ENCODE measurements around the gene LYPD6B. TPM values are rescaled to one million over a fixed set of nuclear protein-coding genes. Genes with fewer than 3 reads are reported as not detected.

The LYPD6B gene
- total RNA-seq, 2 donors from 2014 or later: not detected

DNA sequence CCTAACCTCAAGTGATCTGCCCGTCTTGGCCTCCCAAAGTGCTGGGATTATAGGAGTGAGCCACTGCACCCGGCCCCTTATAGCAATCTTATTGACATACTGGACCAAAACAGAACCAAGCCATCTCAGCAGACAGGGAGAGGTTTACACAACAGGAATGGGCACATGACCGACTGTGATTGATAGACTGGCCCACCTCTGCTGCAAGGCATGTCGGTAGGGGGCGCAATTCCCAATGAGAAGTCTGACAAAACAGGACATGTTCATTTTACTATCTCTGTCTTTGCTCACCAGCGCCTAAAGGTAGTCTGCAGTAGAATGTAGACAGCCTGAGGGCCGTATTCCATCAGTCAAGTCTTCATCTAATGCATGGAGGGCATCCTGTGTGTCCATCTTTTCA lies 2.0 kb downstream of the LYPD6B start:
- DNase-seq (ENCODE audit: low spot score) (no peak), ATAC-seq (no peak)
- no peak overlapping the region for H3K4me3 Mint-ChIP-seq
- H3K27ac Mint-ChIP-seq: no peak overlapping the region
- H3K36me3 Mint-ChIP-seq: no peaks in the 10 kb centered on the region
- no peaks in the 10 kb centered on the region for H3K9me3 Mint-ChIP-seq
- H3K4me1 Mint-ChIP-seq (ENCODE audit: low read depth in 2 of 2): no peaks in the 10 kb centered on the region
- peaks cover 7 to 29% of the 10 kb centered on the region in 2 donors for H3K27me3 Mint-ChIP-seq

DNA sequence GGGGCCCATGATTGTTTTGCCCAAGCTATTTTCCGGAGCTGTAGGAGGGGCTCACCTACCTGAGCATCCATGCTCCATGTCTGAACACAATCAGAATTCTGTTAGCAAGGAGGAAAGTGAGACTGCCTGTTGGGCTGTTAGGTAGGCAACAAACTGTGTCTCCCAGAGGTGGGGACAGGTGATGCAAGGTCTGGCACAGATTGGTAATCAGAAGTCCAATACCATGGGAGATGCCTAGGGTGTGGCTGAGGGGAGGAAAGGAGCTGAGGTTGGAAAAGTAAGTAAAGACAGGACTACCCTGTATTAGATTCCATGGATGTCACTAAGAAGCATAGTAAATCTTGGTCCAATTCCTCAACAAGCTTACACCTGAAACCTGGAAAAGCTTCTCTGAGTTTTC lies 3.0 kb downstream of the LYPD6B start:
- peaks cover 8% of the 10 kb centered on the region for H3K36me3 Mint-ChIP-seq
- H3K4me1 Mint-ChIP-seq (ENCODE audit: low read depth in 2 of 2): no peaks in the 10 kb centered on the region
- DNase-seq (ENCODE audit: low spot score): no peak
- H3K9me3 Mint-ChIP-seq: no peaks in the 10 kb centered on the region
- no peak overlapping the region for H3K27ac Mint-ChIP-seq
- H3K4me3 Mint-ChIP-seq: no peak overlapping the region
- ATAC-seq: no peak
- H3K27me3 Mint-ChIP-seq: peaks cover 7 to 27% of the 10 kb centered on the region in 2 donors

DNA sequence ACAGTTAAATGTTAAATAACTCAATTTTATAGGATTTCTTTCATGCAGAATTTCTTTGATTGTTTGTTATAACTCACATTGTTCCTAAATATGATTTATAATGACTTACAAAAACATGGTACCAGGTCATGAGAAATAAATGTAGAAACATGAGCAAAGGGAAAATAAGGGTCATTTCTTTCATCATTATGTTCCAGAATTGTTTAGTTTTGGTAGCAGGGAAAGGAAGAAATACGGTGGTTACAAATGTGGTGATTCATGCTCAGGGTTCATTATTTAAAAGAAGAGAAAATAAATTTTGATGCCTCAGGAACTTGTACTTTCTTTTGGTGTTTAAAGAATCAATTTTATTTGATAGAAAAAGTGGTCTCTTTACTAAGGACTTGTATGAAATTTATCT lies 4.4 kb downstream of the LYPD6B start:
- H3K27me3 Mint-ChIP-seq: peaks cover 8 to 21% of the 10 kb centered on the region in 2 donors
- H3K36me3 Mint-ChIP-seq: peaks cover 16% of the 10 kb centered on the region
- no peak overlapping the region for H3K27ac Mint-ChIP-seq
- ATAC-seq (no peak), DNase-seq (ENCODE audit: low spot score) (no peak)
- no peaks in the 10 kb centered on the region for H3K4me1 Mint-ChIP-seq (ENCODE audit: low read depth in 2 of 2)
- peaks cover 3% of the 10 kb centered on the region for H3K9me3 Mint-ChIP-seq
- H3K4me3 Mint-ChIP-seq: no peak overlapping the region

DNA sequence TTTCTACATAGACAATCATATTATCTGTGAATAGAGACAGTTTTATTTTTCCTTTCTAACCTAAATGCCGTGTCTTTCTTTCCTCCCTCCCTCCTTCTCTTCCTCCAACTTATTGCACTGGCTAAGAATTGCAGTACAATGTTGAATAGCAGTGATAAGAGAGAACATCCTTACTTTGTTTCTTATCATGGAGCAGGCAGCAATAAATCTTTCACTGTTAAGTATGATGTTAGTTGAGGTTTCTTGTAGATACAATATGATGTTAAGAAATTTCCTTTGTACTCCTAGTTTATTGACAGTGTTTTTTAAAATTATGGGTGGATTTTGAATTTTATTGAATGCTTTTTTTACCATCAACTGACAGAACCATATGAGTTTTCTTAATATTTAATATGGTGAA lies 6.0 kb downstream of the LYPD6B start:
- no peak overlapping the region for H3K27ac Mint-ChIP-seq
- ATAC-seq (no peak), DNase-seq (ENCODE audit: low spot score) (no peak)
- no peaks in the 10 kb centered on the region for H3K4me1 Mint-ChIP-seq (ENCODE audit: low read depth in 2 of 2)
- peaks cover 7% of the 10 kb centered on the region for H3K9me3 Mint-ChIP-seq
- peaks cover 21 to 24% of the 10 kb centered on the region in 2 donors for H3K27me3 Mint-ChIP-seq
- H3K4me3 Mint-ChIP-seq: no peak overlapping the region
- peaks cover 26% of the 10 kb centered on the region for H3K36me3 Mint-ChIP-seq

DNA sequence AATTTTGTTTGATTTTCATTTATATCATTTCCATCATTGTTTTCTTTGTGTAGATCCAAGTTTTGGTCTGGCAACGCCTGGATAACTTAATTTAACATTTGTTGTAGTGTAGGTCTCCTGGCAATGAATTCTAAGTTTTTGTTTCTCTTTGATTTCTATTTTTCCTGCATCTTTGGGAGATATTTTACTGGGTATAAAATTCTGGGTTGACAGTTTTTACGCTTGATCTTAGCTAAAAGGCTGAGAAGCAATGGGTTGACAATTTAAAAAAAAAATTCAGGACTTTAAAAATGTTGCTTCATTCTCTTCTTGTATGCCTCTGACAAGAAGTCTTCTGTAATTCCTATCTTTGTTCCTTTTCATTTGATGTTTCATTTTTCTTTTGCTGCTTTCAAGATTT lies 8.6 kb downstream of the LYPD6B start:
- no peaks in the 10 kb centered on the region for H3K4me1 Mint-ChIP-seq (ENCODE audit: low read depth in 2 of 2)
- peaks cover 26% of the 10 kb centered on the region for H3K36me3 Mint-ChIP-seq

DNA sequence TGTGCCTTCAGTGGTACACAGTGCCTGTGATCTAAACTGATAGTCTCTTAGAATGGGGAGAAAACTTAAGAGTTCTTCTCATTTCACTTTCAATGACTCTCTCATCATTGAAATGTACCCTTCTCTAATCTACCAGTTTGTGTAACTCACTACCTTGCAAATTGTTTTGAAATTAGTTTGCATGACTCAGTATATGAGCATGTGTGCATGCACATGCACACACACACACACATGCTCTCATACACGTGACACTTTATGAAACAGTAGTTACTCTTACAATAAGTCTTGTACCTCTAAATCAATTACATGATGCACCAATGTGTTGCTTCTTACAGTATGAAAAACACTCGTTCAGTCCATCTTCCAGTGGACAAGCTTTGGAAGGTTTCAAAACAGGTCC lies 10.6 kb downstream of the LYPD6B start:
- no peak for ATAC-seq
- H3K27ac Mint-ChIP-seq: no peak overlapping the region
- peaks cover 6 to 30% of the 10 kb centered on the region in 2 donors for H3K27me3 Mint-ChIP-seq
- H3K9me3 Mint-ChIP-seq: peaks cover 7% of the 10 kb centered on the region
- no peaks in the 10 kb centered on the region for H3K4me1 Mint-ChIP-seq (ENCODE audit: low read depth in 2 of 2)
- H3K4me3 Mint-ChIP-seq: no peak overlapping the region
- peaks cover 26% of the 10 kb centered on the region for H3K36me3 Mint-ChIP-seq
- DNase-seq (ENCODE audit: low spot score): no peak

More for the DNA sequence above, 8.6 kb downstream of the LYPD6B start:
- DNase-seq (ENCODE audit: low spot score) (no peak), ATAC-seq (no peak)
- H3K27me3 Mint-ChIP-seq: peaks cover 11 to 30% of the 10 kb centered on the region in 2 donors
- peaks cover 7% of the 10 kb centered on the region for H3K9me3 Mint-ChIP-seq
- no peak overlapping the region for H3K27ac Mint-ChIP-seq
- no peak overlapping the region for H3K4me3 Mint-ChIP-seq

DNA sequence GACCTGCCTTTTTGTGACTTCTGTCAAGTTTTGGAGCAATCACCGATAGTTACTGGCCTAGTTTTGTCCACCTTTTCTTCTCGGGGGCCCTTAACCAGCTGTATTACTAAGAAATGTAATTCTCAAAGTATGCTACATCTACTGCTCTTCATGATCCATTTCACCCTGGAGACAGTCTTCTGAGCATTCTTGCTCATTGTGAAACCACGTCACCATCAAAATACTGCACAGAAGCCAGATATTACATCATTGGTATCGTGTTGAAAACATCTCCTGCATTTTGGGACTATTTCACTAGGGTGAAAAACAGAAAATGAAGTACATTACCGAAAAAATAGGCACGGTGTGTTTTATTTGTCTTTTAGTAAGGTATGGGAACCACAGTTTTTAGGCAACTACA lies 11.7 kb downstream of the LYPD6B start:
- peaks cover 6 to 30% of the 10 kb centered on the region in 2 donors for H3K27me3 Mint-ChIP-seq
- H3K4me3 Mint-ChIP-seq: no peak overlapping the region
- H3K27ac Mint-ChIP-seq: no peak overlapping the region
- no peaks in the 10 kb centered on the region for H3K4me1 Mint-ChIP-seq (ENCODE audit: low read depth in 2 of 2)
- DNase-seq (ENCODE audit: low spot score): no peak
- H3K9me3 Mint-ChIP-seq: peaks cover 7% of the 10 kb centered on the region
- peaks cover 26% of the 10 kb centered on the region for H3K36me3 Mint-ChIP-seq
- no peak for ATAC-seq

DNA sequence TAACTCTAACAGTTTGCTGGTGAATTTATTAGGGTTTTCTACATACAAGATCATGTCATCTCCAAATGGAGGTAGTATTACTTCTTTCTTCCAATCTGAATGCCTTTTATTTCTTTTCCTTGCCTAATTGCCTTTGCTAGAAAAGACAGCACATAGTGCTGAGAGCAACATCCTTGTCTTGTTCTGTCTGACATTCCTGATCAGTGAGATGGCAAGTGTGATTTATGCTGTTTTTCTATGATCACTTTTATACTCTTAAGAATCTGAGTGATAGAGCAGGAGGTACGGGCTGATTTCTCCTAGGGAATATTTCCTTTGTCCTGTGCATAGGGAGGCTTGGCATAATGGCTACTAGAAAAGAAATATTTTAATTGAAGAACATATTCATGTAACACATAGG lies 17.3 kb downstream of the LYPD6B start:
- ATAC-seq (no peak), DNase-seq (ENCODE audit: low spot score) (no peak)

DNA sequence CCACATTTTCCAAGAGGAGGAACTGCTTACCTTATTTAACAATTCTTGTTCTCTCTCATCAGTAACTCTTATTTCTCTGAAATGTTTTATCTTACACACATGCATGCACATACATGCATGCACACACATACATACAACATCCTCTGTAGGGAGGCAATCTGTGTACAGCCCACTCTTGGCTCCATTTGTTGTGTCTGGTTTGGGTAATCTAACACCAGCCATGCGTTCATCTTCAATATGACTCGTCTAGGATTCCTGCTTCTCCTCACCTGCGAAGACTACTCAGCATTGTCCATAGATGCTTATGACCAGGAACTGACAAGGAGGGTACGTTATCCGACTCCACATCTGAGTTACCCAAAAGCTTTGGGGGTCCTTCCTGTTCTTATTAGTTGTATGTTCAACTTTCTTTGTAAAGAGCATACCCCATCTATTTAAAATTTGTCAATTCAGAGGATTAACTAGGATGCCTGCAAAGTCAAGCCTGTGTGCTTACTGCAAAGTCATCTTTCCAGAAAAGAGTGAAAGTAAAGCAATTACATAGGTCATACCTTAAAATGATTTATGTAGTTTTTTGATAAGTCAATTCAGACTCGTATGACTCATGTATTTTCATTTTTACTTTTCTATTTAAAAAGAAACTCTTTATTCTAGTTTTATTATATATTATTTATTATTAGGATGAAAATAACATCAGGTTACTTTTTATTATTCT lies 18.2 kb downstream of the LYPD6B start:
- Mint-ChIP-seq H3K27ac (no peak overlapping the region), H3K4me3 (no peak overlapping the region), H3K27me3 (peaks cover 10 to 11% of the 10 kb centered on the region in 2 donors), H3K9me3 (no peaks in the 10 kb centered on the region), H3K36me3 (no peaks in the 10 kb centered on the region), H3K4me1 (ENCODE audit: low read depth in 2 of 2) (no peaks in the 10 kb centered on the region)
- ATAC-seq (no peak), DNase-seq (ENCODE audit: low spot score) (no peak)

More for the DNA sequence above, 17.3 kb downstream of the LYPD6B start:
- H3K9me3 Mint-ChIP-seq: no peaks in the 10 kb centered on the region
- H3K4me3 Mint-ChIP-seq: no peak overlapping the region
- peaks cover 7 to 11% of the 10 kb centered on the region in 2 donors for H3K27me3 Mint-ChIP-seq
- H3K4me1 Mint-ChIP-seq (ENCODE audit: low read depth in 2 of 2): no peaks in the 10 kb centered on the region
- no peaks in the 10 kb centered on the region for H3K36me3 Mint-ChIP-seq
- no peak overlapping the region for H3K27ac Mint-ChIP-seq

DNA sequence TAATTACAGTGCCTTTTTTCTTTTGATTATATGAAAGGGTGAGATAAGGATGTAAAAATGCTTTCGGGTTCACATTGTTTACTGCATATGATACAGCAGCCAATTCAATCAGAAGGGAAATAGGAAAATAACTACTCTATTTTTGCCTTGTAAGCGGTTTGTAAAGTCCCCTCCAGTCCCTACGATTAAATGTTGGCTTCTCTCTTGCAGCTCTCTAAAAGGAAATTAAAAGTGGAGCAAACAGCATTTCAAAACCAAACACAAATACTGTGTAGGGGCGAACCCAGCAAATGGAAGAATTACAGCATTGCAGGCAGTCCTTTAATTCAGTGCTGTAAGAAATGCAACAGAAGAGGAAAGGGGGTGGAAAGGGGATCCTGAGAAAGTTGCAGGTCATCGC lies 18.9 kb downstream of the LYPD6B start:
- no peak overlapping the region for H3K4me3 Mint-ChIP-seq
- no peaks in the 10 kb centered on the region for H3K36me3 Mint-ChIP-seq
- no peaks in the 10 kb centered on the region for H3K9me3 Mint-ChIP-seq

DNA sequence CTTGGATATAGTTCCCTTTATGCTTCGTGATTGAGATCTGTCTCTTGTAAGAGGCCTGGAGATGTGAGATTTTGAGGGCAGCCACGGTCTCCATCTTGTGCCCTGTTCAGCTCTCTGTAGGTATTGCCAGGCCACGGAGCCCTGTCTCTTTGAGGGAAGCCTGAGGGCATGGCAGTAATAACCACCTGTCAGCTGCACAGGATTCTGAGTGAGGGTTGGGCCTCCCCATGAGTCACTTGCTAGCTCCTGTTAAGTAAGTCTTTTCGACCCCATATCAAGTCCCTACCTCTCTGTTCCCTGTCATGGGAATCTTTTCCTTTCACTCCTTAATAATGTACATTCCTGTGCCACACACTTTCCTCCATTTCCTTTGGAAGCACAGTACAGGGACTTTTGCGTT lies 20.4 kb downstream of the LYPD6B start:
- Mint-ChIP-seq H3K4me3 (no peak overlapping the region), H3K36me3 (no peaks in the 10 kb centered on the region), H3K9me3 (no peaks in the 10 kb centered on the region), H3K27me3 (peaks cover 10 to 11% of the 10 kb centered on the region in 2 donors), H3K27ac (no peak overlapping the region), H3K4me1 (ENCODE audit: low read depth in 2 of 2) (no peaks in the 10 kb centered on the region)
- DNase-seq (ENCODE audit: low spot score) (no peak), ATAC-seq (no peak)

More for the DNA sequence above, 18.9 kb downstream of the LYPD6B start:
- Mint-ChIP-seq H3K4me1 (ENCODE audit: low read depth in 2 of 2) (no peaks in the 10 kb centered on the region), H3K27me3 (peaks cover 10 to 11% of the 10 kb centered on the region in 2 donors), H3K27ac (no peak overlapping the region)
- DNase-seq (ENCODE audit: low spot score): no peak
- ATAC-seq: no peak

DNA sequence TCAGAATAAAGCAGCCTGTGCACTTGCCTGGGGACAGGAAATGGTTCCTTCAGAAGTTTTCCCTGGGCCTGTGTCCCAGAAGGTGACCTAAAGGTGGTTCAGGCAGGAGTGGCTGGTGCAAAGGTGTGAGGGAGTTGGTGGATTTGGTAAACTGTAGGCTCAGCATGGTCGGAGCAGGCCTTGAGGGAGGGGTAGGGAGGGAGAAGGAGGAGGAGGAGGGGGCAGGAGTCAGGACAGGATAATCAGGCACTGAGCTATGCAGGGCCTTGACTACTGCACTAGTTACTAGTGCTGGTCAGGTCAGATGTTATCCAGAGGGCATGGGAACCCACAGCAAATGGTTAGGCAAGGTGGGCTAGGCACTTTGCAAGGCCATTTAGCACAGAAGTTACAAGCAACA lies 21.3 kb downstream of the LYPD6B start:
- no peaks in the 10 kb centered on the region for H3K4me1 Mint-ChIP-seq (ENCODE audit: low read depth in 2 of 2)
- no peak overlapping the region for H3K4me3 Mint-ChIP-seq
- no peak for DNase-seq (ENCODE audit: low spot score)
- no peaks in the 10 kb centered on the region for H3K9me3 Mint-ChIP-seq
- H3K27me3 Mint-ChIP-seq: peaks cover 10 to 11% of the 10 kb centered on the region in 2 donors
- ATAC-seq: peak in 1 of 2 donors; percentile 50
- no peak overlapping the region for H3K27ac Mint-ChIP-seq
- H3K36me3 Mint-ChIP-seq: no peaks in the 10 kb centered on the region

DNA sequence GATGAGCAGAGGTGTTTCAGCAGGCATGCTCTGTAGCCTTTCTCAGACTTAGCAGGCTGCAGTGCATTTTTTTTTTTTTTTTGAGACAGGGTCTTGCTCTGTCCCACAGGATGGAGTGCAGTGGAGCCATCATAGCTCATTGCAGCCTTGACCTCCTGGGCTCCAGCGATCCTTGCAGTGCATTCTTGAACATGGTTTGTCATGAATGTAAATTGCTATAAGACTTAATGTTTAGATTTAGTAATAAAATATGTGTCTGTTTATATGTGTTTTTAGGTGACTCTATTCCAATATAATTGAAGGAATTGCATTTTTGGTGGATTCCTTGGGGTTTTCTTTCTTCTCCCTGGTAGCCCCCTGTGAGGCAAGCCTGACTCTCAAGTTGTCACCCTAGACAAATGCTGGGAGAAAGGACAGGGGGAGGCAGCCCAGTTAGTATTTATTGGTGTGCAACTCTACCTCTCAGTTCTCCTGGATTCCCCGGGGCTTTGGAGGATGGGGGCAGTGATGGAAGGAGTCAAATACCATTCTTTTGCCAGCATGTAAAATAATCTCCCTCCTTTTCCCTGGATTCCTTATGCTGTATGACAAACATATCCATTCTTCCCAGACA lies 22.7 kb downstream of the LYPD6B start:
- ATAC-seq (no peak), DNase-seq (ENCODE audit: low spot score) (no peak)
- no peaks in the 10 kb centered on the region for H3K9me3 Mint-ChIP-seq
- no peak overlapping the region for H3K4me3 Mint-ChIP-seq
- H3K4me1 Mint-ChIP-seq (ENCODE audit: low read depth in 2 of 2): no peaks in the 10 kb centered on the region
- no peak overlapping the region for H3K27ac Mint-ChIP-seq
- H3K27me3 Mint-ChIP-seq: peaks cover 2 to 8% of the 10 kb centered on the region in 2 donors
- no peaks in the 10 kb centered on the region for H3K36me3 Mint-ChIP-seq

DNA sequence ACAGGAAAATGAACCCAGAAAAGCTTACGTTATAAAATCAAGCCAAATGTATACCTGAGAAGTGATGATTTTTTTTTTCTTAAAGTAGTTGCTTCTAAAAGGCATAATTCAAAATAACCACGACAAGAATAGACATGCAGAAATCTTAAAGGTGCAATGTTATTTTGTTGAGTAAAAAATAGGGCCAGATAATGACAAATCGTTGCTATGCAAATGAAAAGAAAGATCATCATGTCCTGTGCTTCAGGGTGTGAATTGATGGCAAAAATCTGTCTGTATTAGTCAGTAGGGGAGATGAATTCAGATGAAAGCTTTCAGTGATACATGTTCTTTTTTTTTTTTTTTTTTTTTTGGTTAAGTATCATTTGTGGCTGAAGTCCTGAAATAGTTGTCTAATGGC lies 24.0 kb downstream of the LYPD6B start:
- no peaks in the 10 kb centered on the region for H3K4me1 Mint-ChIP-seq (ENCODE audit: low read depth in 2 of 2)
- no peak overlapping the region for H3K27ac Mint-ChIP-seq
- H3K27me3 Mint-ChIP-seq: peaks cover 3 to 8% of the 10 kb centered on the region in 2 donors
- H3K36me3 Mint-ChIP-seq: no peaks in the 10 kb centered on the region
- no peak for DNase-seq (ENCODE audit: low spot score)
- H3K4me3 Mint-ChIP-seq: no peak overlapping the region
- H3K9me3 Mint-ChIP-seq: no peaks in the 10 kb centered on the region
- ATAC-seq: no peak

All from natural killer cell treated with Interleukin-12 subunit alpha and Interleukin-12 subunit beta and Interleukin-15 and Interleukin-18, amount 100 ng/mL, for 72 hours (primary cell).